C4-2B (cell line): Measurements from ENCODE around the gene RUFY1.
"Not testable (repeated sequence)": the region's sequence is repeated elsewhere in the genome, so short reads cannot be mapped to it uniquely, and the experiment has no call there.

Source experiments
- ZFX ChIP-seq: fragments of 450-650 bp; IDR thresholded peaks from 2 replicates; pipeline ENCODE4 v1.6.1; 2017
- TF ChIP-seq, protein P1 (sequence below): fragments of 450-650 bp; conservative IDR thresholded peaks from 2 replicates; pipeline ENCODE4 v1.5.1; 2017; ENCODE audit warnings: mild to moderate bottlenecking

DNA sequence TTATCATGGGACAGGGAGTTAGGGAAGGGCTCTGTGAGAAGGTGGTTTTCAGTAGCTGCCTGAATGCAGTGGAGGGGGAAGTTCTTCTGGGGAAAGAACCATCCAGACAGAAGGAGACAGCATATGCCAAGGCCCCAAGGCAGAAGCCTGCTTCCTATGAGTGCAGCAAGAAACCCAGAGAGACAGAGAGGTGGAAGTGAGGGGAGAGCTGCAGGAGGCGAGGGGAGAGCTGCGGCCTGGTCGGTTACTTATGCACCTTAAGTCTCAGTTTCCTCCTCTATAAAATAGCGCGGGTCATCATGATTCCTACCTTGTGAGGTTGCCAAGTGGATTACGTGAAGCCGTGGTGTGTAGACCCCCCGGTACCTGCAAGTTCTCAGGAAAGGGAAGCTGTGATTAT, 47.9 kb upstream of the RUFY1 start:
- TF ChIP-seq, protein P1, sequence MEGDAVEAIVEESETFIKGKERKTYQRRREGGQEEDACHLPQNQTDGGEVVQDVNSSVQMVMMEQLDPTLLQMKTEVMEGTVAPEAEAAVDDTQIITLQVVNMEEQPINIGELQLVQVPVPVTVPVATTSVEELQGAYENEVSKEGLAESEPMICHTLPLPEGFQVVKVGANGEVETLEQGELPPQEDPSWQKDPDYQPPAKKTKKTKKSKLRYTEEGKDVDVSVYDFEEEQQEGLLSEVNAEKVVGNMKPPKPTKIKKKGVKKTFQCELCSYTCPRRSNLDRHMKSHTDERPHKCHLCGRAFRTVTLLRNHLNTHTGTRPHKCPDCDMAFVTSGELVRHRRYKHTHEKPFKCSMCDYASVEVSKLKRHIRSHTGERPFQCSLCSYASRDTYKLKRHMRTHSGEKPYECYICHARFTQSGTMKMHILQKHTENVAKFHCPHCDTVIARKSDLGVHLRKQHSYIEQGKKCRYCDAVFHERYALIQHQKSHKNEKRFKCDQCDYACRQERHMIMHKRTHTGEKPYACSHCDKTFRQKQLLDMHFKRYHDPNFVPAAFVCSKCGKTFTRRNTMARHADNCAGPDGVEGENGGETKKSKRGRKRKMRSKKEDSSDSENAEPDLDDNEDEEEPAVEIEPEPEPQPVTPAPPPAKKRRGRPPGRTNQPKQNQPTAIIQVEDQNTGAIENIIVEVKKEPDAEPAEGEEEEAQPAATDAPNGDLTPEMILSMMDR = not testable (repeated sequence)
- not testable (repeated sequence) for TF ChIP-seq ZFX
